GM15510 (cell line): Measurements from ENCODE around the gene CABS1.

ENCODE experiments used
- POLR2A ChIP-seq: IDR thresholded peaks from 3 replicates; pipeline ENCODE4 v1.6.1; 2011; ENCODE audit warnings: borderline replicate concordance; ENCODE audit not compliant: insufficient read length; ENCODE audit errors: extremely low read depth

The CABS1 gene

GRCh38 chr4:70334681-70335080, at the start of gene CABS1:
CABS1 (plus strand) TSS chr4:70334981; CDS start chr4:70335040, 59 bp downstream.
- TF ChIP-seq POLR2A: no peak

GRCh38 chr4:70288651-70289050, 46.1 kb upstream of the CABS1 start:
- no peak for TF ChIP-seq POLR2A

DNA sequence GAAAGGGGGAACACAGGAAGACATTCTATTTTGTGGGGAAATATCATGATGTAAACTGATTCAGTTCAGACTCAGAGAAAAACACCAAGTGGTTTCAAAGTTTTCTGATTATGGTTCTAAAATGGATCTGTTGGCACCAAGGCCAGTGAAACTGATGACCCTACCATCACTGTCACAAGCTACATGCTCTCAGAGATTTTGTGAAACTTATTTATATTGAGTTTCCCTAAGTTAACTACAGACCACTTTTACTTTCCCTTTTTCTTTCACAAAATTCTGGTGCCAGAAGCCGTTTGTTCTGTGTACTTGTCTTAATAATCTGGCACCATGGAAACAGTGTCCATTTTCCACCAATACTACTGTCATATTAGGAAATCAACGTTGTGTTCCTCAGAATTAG, 43.4 kb upstream of the CABS1 start:
- TF ChIP-seq POLR2A: no peak

DNA sequence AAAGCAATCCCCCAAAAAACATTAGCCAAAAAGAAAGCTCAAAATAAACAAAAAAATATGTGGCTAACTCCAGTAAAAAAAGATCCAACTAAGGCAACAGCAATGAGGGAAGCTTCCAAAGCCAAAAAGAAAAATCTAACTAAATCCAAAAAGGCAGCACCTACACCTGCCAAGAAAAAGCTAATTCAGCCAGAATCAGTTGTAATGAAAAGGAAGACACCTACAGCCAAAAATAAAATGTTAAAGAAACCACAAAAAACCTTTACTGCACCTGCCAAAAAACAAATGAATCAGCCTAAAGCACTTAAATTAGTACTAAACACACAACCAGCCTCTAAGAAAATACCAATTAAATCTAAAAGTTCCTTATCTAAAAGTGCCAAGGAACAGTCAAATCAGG, 37.2 kb upstream of the CABS1 start:
- no peak for TF ChIP-seq POLR2A

- no peak for TF ChIP-seq POLR2A
Measured at GRCh38 chr4:70298051-70298450, 36.7 kb upstream of the CABS1 start.

DNA sequence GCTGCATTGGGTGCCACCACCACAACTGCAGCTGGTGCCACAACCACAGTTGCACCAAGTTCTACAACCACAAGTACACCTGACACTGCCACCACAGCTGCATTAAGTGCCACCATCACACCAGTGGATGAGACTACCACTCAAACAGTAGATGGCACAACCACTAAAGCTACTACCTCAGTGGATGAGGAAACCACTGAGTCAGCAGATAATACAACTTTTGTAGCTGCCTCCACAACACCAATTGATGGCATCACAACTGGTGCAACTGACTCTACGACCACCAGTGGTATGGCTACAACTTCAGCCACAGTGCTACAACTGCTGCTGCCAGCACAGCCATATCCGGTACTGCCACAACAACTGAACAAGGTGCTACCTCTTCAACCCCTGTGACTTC, 35.1 kb upstream of the CABS1 start:
- no peak for TF ChIP-seq POLR2A

GRCh38 chr4:70300215-70300614, 34.6 kb upstream of the CABS1 start:
- no peak for TF ChIP-seq POLR2A

DNA sequence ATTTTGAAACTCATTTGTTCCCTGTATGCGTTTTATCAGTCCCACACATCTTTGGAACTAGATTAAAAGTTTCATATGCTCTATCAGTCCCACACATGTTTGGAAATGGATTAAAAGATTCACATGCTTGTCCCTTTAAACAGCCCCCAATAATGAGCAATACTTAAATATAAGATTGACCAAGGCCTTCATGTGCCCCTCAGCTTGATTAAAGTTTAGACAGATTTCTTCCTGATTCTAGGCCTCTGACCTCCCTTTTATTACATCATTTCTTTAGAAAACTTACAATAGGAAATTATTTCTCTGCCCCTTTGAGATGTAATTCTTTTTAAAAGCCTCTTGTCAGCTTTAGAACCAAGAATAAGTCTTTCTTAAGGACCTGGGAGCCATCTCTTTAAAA, 31.7 kb upstream of the CABS1 start:
- no peak for TF ChIP-seq POLR2A

DNA sequence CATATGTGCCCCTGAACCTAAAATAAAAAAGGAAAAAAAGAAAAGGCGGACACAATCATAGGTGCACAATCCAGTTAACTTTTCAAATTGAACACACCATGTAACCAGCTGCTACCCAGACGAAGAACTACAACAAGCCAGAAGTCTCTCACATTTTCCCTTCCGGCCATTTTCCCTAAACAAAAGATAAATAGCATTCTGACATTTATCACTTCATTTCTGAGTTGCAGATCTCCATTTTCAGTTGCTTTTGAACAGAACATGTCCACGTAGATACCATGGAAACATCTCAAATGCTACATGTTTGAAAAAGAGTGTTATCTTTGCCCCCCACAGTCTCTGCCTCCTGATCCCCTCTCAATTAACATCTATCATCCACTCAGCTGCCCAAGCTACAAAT, 29.2 kb upstream of the CABS1 start:
- TF ChIP-seq POLR2A: no peak

DNA sequence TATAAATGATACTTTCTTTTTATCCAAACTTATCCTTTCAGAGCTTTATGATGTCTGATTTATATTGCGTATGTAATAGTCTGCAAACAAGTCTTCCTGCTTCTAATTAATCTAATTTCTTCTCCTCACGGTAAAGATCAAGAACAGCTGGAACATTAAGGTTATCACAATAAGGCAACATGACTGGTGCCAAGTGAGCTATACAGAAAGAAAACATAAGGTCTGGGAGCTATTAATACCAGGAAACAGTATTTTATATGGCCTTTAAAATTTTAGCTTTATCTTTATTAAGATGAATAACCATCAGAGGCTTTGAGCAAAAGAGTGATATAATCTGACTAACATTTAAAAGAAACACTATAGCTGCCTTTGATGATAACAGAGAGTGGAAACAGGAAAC, 28.7 kb upstream of the CABS1 start:
- no peak for TF ChIP-seq POLR2A

GRCh38 chr4:70313736-70314135, 21.0 kb upstream of the CABS1 start:
- TF ChIP-seq POLR2A: no peak

- no peak for TF ChIP-seq POLR2A
Measured at GRCh38 chr4:70315928-70316327, 18.9 kb upstream of the CABS1 start.

DNA sequence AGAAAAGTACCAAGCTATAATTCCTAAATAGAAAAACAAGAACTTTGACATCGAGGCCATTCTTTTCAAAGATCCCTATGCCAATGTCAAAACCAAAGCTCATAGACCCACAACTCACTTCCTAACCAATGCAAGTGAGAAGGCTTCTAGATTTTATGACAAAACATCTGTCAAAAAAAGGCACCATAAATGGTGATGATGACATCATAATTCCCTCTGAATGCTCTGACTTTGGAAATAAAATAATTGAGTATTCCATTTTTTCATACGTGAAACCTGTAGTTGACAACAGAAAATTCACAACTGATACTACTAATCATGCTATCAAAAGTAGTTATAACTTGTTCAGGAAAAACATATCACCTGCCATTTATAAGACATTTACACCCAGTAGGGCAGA, 8.7 kb upstream of the CABS1 start:
- no peak for TF ChIP-seq POLR2A

DNA sequence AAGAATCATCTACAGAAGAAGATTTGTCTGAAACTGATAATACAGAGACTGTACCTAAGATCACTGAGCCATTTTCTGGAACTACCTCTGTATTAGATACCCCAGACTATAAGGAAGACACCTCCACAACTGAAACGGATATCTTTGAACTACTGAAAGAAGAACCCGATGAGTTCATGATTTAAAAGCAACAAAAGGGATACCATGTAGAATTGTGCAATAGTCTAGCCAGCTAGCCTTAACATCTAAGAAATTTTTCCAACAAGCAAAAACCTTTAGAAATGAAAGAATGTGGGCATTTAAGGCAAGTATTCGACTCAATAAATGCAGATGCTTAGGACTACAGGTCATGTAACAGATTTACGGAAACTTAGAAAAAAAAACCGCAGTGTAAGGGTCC, 1.3 kb downstream of the CABS1 start:
- TF ChIP-seq POLR2A: no peak

DNA sequence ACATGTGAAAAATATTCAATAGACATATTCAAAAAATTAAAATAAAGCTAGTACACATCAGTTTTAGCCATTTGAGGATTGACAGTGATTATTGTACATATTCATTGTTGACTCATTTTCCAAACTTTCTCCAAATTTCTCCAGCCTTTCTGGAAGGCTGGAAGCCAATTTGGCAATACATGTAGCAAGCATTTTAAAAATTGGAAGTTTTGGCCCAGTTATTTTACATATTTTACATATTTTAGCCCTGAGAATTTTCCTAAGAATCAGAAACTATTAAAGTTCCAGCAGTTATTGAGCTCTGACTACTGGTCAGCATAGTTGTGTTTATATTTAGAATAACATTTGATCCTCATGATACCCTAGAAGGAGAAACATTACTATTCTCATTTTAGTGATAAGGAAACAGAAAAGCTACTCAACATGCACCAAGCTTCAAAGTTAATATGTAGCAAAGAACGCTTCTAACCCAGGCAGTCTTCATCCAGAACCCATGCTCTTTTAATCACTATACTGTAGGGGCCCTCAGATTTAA, 3.2 kb downstream of the CABS1 start:
- no peak for TF ChIP-seq POLR2A

DNA sequence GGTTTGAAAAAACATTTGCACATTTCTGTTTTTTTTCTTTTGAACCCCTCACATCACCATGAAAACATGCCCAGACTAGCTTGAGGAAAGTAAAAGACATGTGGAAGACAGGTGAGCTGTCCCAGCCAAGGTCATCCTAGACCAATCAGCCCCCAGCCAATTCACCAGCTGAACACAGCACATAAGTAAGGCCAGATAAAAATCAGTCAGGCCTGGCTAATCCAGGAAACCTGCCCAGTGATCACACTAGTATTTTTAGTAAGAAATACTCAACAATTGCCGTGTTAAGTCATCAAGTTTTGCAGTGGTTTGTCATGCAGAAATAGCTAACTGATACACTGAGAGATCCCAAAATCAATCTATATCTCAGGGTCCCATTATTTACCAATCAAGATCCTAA, 21.4 kb downstream of the CABS1 start:
- TF ChIP-seq POLR2A: no peak

GRCh38 chr4:70359115-70359661, 24.4 kb downstream of the CABS1 start:
- TF ChIP-seq POLR2A: no peak
